Osteocyte (in vitro differentiated cells): ENCODE data around the gene MLN. TPM values are rescaled to one million over a fixed set of nuclear protein-coding genes. Genes with fewer than 3 reads are reported as not detected.
A peak's percentile ranks its signal among the peaks of the same experiment; 100 is the strongest.

Experiments used
- DNase-seq: peaks from one replicate; pipeline ENCODE4 v3.0.0; 2021; ENCODE audit warnings: mixed read lengths; ENCODE audit not compliant: unreplicated experiment; ENCODE audit errors: extremely low spot score
- H3K27ac Mint-ChIP-seq: one replicate; pipeline ENCODE4 v1.8.0; 2021; ENCODE audit warnings: mild to moderate bottlenecking, mixed read lengths; ENCODE audit not compliant: unreplicated experiment
- H3K27me3 Mint-ChIP-seq: one replicate; pipeline ENCODE4 v1.8.0; 2021; ENCODE audit warnings: mixed read lengths; ENCODE audit not compliant: unreplicated experiment
- H3K36me3 Mint-ChIP-seq: one replicate; pipeline ENCODE4 v1.8.0; 2021; ENCODE audit warnings: mixed read lengths; ENCODE audit not compliant: unreplicated experiment
- H3K4me1 Mint-ChIP-seq: one replicate; pipeline ENCODE4 v1.8.0; 2021; ENCODE audit warnings: mixed read lengths; ENCODE audit not compliant: unreplicated experiment
- H3K4me3 Mint-ChIP-seq: one replicate; pipeline ENCODE4 v1.8.0; 2021; ENCODE audit warnings: mild to moderate bottlenecking, moderate library complexity, mixed read lengths; ENCODE audit not compliant: unreplicated experiment
- H3K9me3 Mint-ChIP-seq: one replicate; pipeline ENCODE4 v1.8.0; 2021; ENCODE audit warnings: mixed read lengths; ENCODE audit not compliant: unreplicated experiment
- CTCF ChIP-seq: fragments of 200-600 bp; sonication (generic); IDR thresholded peaks from 2 replicates; pipeline ENCODE4 v1.5.0; 2021; ENCODE audit warnings: antibody characterized with exemption, mild to moderate bottlenecking, moderate library complexity
- total RNA-seq: library from RNA; stranded (reverse); gene quantifications from 2 replicates; pipeline ENCODE4 v1.2.1, GENCODE V29; 2021

MLN gene
- total RNA-seq, 1 donor from 2014 or later: not detected

- Mint-ChIP-seq H3K27me3 (peaks cover 3% of the 10 kb centered on the region), H3K27ac (no peak overlapping the region)
- no peak for DNase-seq
Observed at GRCh38 chr6:33794910-33795623, 8.7 kb downstream of the MLN start.

DNA sequence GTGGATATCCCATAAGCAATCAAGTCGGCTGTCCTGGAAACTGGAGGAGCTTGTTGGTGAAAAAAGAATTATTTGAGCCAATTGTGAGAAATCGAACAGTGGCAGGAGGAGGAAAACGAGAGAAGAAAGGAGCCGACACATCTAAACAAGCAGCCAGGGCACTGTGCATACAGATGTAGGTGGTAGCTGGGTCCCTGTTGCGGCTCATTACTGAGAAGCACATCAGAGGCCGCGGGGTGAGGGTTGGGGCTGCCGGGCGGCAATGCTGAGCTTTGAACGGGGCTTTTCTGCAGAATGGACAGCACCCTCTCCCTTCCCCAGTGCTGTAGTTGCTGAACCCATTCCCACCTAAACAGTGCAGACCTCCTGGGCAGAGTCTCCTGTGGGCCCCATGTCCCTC, 10.8 kb downstream of the MLN start:
- Mint-ChIP-seq H3K27ac (no peak overlapping the region), H3K4me1 (peaks cover 33% of the 10 kb centered on the region), H3K4me3 (no peak overlapping the region), H3K27me3 (peaks cover 3% of the 10 kb centered on the region), H3K9me3 (no peaks in the 10 kb centered on the region), H3K36me3 (no peaks in the 10 kb centered on the region)
- no peak for TF ChIP-seq CTCF
- no peak for DNase-seq

More at GRCh38 chr6:33794910-33795623, 8.7 kb downstream of the MLN start:
- Mint-ChIP-seq H3K4me1 (peaks cover 28% of the 10 kb centered on the region), H3K9me3 (no peaks in the 10 kb centered on the region), H3K4me3 (no peak overlapping the region), H3K36me3 (no peaks in the 10 kb centered on the region)
- no peak for TF ChIP-seq CTCF

DNA sequence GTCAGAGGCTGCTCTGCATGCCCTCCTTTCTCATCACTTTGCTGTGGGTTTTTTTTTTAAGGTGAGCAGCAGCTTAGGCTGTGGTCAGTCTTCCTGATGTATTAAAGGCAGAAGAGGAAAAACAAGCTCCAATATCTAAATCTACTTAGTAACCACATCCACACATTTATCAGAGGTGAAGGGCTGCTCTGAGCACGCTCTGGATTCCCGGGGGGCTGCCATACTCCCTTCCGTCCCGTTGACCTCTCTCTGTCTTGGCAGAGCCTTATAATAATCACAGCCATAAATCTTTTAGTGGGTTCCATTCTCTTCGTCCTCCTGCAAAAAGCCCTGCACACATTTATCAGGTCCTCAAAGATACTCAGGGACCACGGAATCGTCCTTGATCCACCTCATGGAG, 12.2 kb downstream of the MLN start:
- DNase-seq: no peak
- Mint-ChIP-seq H3K27ac (no peak overlapping the region), H3K27me3 (no peaks in the 10 kb centered on the region), H3K4me3 (no peak overlapping the region), H3K4me1 (peaks cover 46% of the 10 kb centered on the region), H3K9me3 (no peaks in the 10 kb centered on the region), H3K36me3 (no peaks in the 10 kb centered on the region)
- no peak for TF ChIP-seq CTCF

GRCh38 chr6:33790910-33791309, 12.9 kb downstream of the MLN start:
- no peak overlapping the region for H3K27ac Mint-ChIP-seq
- TF ChIP-seq CTCF: no peak
- no peak overlapping the region for H3K4me3 Mint-ChIP-seq
- peaks cover 53% of the 10 kb centered on the region for H3K4me1 Mint-ChIP-seq
- peaks cover 3% of the 10 kb centered on the region for H3K36me3 Mint-ChIP-seq
- no peaks in the 10 kb centered on the region for H3K27me3 Mint-ChIP-seq
- DNase-seq: no peak
- no peaks in the 10 kb centered on the region for H3K9me3 Mint-ChIP-seq

DNA sequence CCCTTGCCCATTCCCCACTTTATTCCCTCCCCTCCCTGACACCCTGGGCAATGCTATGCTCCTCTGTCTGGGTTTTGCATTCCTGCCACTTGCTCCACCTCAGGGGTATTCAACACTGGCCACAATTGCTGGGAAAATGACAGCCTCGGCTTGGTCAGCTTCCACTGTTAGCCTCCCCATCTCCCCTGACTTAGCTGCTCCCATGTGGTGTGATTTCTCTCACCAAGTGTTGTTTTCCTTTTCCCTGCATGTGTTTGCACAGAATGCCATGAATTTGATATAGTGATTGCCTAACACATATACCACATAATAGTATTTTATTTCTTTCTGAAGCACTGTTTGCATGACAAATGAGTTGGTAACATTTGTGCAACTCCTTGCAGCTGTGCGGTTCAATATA, 13.4 kb downstream of the MLN start:
- Mint-ChIP-seq H3K4me1 (peaks cover 59% of the 10 kb centered on the region), H3K9me3 (no peaks in the 10 kb centered on the region), H3K27ac (peak overlapping the region; percentile 50), H3K27me3 (no peaks in the 10 kb centered on the region), H3K4me3 (peak overlapping the region; percentile 36), H3K36me3 (peaks cover 3% of the 10 kb centered on the region)
- no peak for TF ChIP-seq CTCF
- no peak for DNase-seq
